OCI-LY1 (cell line): ENCODE data around the gene LRRC40.
A peak's percentile ranks its signal among the peaks of the same experiment; 100 is the strongest.

Source experiments
- H2AFZ ChIP-seq: fragments of 200-600 bp; sonication (generic), shearing (Covaris generic); 2 replicates; pipeline ENCODE4 v1.6.0; 2014; ENCODE audit warnings: antibody characterized with exemption, mild to moderate bottlenecking, low read length
- H3F3A ChIP-seq: fragments of 200-600 bp; sonication (generic), shearing (Covaris generic); 2 replicates; pipeline ENCODE4 v1.6.0; 2014; ENCODE audit warnings: mild to moderate bottlenecking, antibody characterized with exemption, low read length, moderate library complexity; ENCODE audit not compliant: insufficient read depth
- H3K27ac ChIP-seq: fragments of 200-600 bp; sonication (generic); 2 replicates; pipeline ENCODE4 v1.5.1; 2014; ENCODE audit warnings: low read length, mixed run types, mild to moderate bottlenecking, low read depth; ENCODE audit not compliant: poor library complexity, severe bottlenecking
- H3K27me3 ChIP-seq: fragments of 200-600 bp; sonication (generic); 2 replicates; pipeline ENCODE4 v1.6.0; 2014; ENCODE audit warnings: antibody characterized with exemption, mild to moderate bottlenecking, low read length, moderate library complexity; ENCODE audit not compliant: insufficient read depth
- H3K36me3 ChIP-seq: fragments of 200-600 bp; sonication (generic); 2 replicates; pipeline ENCODE4 v1.6.1; 2014; ENCODE audit warnings: mild to moderate bottlenecking, antibody characterized with exemption, low read length, moderate library complexity, mixed read lengths; ENCODE audit not compliant: insufficient read depth
- H3K4me1 ChIP-seq: fragments of 200-600 bp; sonication (generic); 2 replicates; pipeline ENCODE4 v1.5.1; 2014; ENCODE audit warnings: mild to moderate bottlenecking, low read length, moderate library complexity; ENCODE audit not compliant: insufficient read depth, severe bottlenecking
- H3K4me2 ChIP-seq: fragments of 200-600 bp; sonication (generic), shearing (Covaris generic); 2 replicates; pipeline ENCODE4 v1.6.1; 2014; ENCODE audit warnings: low read length
- H3K4me3 ChIP-seq: fragments of 200-600 bp; sonication (generic); 2 replicates; pipeline ENCODE4 v1.5.1; 2014; ENCODE audit warnings: low read length, low read depth, mild to moderate bottlenecking, mixed read lengths; ENCODE audit not compliant: poor library complexity, severe bottlenecking
- H3K79me2 ChIP-seq: fragments of 200-600 bp; shearing (Covaris generic); 2 replicates; pipeline ENCODE4 v1.6.1; 2016; ENCODE audit warnings: mixed run types, low read length, mixed read lengths; ENCODE audit not compliant: insufficient read depth
- H3K9ac ChIP-seq: fragments of 200-600 bp; sonication (generic), shearing (Covaris generic); 2 replicates; pipeline ENCODE4 v1.6.1; 2014; ENCODE audit warnings: mild to moderate bottlenecking, low read length, mixed read lengths
- H3K9me2 ChIP-seq: fragments of 200-600 bp; sonication (generic), shearing (Covaris generic); 2 replicates; pipeline ENCODE4 v1.6.1; 2014; ENCODE audit warnings: low read depth, mild to moderate bottlenecking, low read length, mixed read lengths
- H3K9me3 ChIP-seq: fragments of 200-600 bp; shearing (Covaris generic); 2 replicates; pipeline ENCODE4 v1.6.1; 2014; ENCODE audit warnings: low read length, mixed read lengths
- H4K20me1 ChIP-seq: fragments of 200-600 bp; sonication (generic), shearing (Covaris generic); 2 replicates; pipeline ENCODE4 v1.6.0; 2016; ENCODE audit warnings: mild to moderate bottlenecking, low read length; ENCODE audit not compliant: insufficient read depth
- EZH2 ChIP-seq: fragments of 200-600 bp; sonication (generic), shearing (Covaris generic); IDR thresholded peaks from 2 replicates; pipeline ENCODE4 v1.8.0; 2017; ENCODE audit warnings: borderline replicate concordance, mixed run types, mild to moderate bottlenecking, antibody characterized with exemption, low read length, moderate library complexity, mixed read lengths
- TF ChIP-seq, protein P1 (sequence below): fragments of 200-600 bp; sonication (generic), shearing (Covaris generic); IDR thresholded peaks from 2 replicates; pipeline ENCODE4 v1.5.1; 2017; ENCODE audit warnings: mild to moderate bottlenecking, antibody characterized with exemption, low read length, moderate library complexity, mixed read lengths

The LRRC40 gene

DNA sequence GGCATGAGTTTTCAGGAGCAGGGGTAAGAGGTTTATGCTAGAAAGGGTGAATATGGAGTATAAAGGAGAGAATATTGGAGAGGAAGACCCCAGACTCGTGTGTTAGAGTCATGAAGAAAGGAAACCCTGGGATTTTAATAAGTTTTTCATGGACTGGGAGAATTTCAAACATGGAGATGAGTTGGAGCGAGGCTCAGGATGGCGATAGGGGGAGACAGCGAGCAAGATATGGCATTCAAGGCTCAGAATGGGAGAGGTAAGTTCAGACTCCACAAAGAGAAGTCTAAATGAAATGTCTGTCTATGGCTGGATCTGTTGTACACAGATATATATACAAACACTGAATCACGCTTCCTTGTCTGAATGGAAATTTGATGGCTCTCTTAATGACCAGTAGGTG lies 92.5 kb downstream of the LRRC40 start:
- Histone ChIP-seq H3K79me2 (no peaks in the 10 kb centered on the region), H2AFZ (no peak overlapping the region), H3K27me3 (no peaks in the 10 kb centered on the region), H3K36me3 (no peaks in the 10 kb centered on the region), H3F3A (no peaks in the 10 kb centered on the region), H3K27ac (no peak overlapping the region), H3K4me3 (no peak overlapping the region), H3K9me3 (no peaks in the 10 kb centered on the region), H3K9ac (no peak overlapping the region), H3K4me2 (no peak overlapping the region), H4K20me1 (no peaks in the 10 kb centered on the region), H3K4me1 (no peaks in the 10 kb centered on the region), H3K9me2 (no peaks in the 10 kb centered on the region)
- TF ChIP-seq, protein P1, sequence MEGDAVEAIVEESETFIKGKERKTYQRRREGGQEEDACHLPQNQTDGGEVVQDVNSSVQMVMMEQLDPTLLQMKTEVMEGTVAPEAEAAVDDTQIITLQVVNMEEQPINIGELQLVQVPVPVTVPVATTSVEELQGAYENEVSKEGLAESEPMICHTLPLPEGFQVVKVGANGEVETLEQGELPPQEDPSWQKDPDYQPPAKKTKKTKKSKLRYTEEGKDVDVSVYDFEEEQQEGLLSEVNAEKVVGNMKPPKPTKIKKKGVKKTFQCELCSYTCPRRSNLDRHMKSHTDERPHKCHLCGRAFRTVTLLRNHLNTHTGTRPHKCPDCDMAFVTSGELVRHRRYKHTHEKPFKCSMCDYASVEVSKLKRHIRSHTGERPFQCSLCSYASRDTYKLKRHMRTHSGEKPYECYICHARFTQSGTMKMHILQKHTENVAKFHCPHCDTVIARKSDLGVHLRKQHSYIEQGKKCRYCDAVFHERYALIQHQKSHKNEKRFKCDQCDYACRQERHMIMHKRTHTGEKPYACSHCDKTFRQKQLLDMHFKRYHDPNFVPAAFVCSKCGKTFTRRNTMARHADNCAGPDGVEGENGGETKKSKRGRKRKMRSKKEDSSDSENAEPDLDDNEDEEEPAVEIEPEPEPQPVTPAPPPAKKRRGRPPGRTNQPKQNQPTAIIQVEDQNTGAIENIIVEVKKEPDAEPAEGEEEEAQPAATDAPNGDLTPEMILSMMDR = peak; percentile 54
- TF ChIP-seq EZH2 = no peak

DNA sequence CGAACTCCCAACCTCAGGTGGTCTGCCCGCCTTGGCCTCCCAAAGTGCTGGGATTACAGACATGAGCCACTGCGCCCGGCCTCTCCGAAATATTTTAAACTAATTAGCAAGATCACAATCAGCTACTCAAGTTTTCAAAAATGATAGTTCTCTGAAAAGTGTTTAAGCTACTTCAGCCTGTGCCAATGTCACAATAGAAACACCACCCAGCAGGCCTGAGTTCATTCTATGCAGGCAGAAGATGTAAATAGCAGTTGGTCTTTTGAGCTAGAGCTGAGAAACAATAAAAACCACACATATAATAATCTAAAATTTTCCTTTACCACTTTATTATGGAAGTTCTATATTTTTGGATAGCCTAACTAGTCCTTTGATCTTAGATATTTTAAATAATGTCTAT lies 96.1 kb downstream of the LRRC40 start:
- Histone ChIP-seq H3K36me3 (no peaks in the 10 kb centered on the region), H3K4me2 (no peak overlapping the region), H3K27me3 (no peaks in the 10 kb centered on the region), H3K9me3 (no peaks in the 10 kb centered on the region), H4K20me1 (no peaks in the 10 kb centered on the region), H3F3A (no peaks in the 10 kb centered on the region), H3K4me1 (no peaks in the 10 kb centered on the region), H3K79me2 (no peaks in the 10 kb centered on the region), H3K9ac (no peak overlapping the region), H3K9me2 (no peaks in the 10 kb centered on the region), H2AFZ (no peak overlapping the region), H3K4me3 (no peak overlapping the region), H3K27ac (no peak overlapping the region)
- TF ChIP-seq, protein P1 = no peak
- TF ChIP-seq EZH2 = no peak

DNA sequence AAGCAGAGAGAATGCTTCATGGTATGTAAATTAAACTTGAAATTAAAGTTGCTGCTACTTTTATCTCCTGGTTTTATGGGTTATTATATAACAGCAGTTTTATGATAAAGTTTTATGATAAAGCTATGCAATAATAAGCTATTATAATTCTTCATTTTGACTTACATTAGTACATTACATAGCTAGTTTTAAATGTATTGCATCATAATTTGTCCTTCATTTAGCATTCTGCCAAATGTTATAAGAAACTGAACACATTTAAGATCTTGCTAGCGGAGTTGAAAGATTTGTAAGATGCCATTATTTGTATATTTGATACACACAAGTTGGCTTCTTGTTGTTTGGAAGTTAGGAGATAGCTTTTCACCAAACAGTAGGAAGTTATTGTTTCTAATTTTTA lies 101.6 kb downstream of the LRRC40 start:
- Histone ChIP-seq H3K4me2 (no peak overlapping the region), H3K27me3 (no peaks in the 10 kb centered on the region), H3K36me3 (no peaks in the 10 kb centered on the region), H3K4me3 (no peak overlapping the region), H3K27ac (no peak overlapping the region), H3K4me1 (no peaks in the 10 kb centered on the region), H3K79me2 (no peaks in the 10 kb centered on the region), H4K20me1 (no peaks in the 10 kb centered on the region), H3F3A (no peaks in the 10 kb centered on the region), H3K9me2 (no peaks in the 10 kb centered on the region), H3K9me3 (no peaks in the 10 kb centered on the region), H2AFZ (no peak overlapping the region), H3K9ac (no peak overlapping the region)
- TF ChIP-seq, protein P1 = no peak
- no peak for TF ChIP-seq EZH2
